Mammary epithelial cell (primary cell): ENCODE data around the gene BCO2.

Source experiments
- EZH2 ChIP-seq: IDR thresholded peaks from 2 replicates; pipeline ENCODE4 v1.6.1; 2012; ENCODE audit warnings: low read length, inconsistent platforms, borderline replicate concordance
- TF ChIP-seq, protein P1 (sequence below), 2 donors: IDR thresholded peaks in 1 of 2; conservative IDR thresholded peaks in 1 of 2; 2 replicates each; pipeline ENCODE4 v1.5.1; 2011 to 2012; ENCODE audit warnings: inconsistent platforms in 2 of 2, low read length in 2 of 2, mild to moderate bottlenecking in 2 of 2, control low read depth in 1 of 2, low read depth in 1 of 2; ENCODE audit not compliant: insufficient read depth in 1 of 2; ENCODE audit errors: extremely low read depth in 1 of 2

DNA sequence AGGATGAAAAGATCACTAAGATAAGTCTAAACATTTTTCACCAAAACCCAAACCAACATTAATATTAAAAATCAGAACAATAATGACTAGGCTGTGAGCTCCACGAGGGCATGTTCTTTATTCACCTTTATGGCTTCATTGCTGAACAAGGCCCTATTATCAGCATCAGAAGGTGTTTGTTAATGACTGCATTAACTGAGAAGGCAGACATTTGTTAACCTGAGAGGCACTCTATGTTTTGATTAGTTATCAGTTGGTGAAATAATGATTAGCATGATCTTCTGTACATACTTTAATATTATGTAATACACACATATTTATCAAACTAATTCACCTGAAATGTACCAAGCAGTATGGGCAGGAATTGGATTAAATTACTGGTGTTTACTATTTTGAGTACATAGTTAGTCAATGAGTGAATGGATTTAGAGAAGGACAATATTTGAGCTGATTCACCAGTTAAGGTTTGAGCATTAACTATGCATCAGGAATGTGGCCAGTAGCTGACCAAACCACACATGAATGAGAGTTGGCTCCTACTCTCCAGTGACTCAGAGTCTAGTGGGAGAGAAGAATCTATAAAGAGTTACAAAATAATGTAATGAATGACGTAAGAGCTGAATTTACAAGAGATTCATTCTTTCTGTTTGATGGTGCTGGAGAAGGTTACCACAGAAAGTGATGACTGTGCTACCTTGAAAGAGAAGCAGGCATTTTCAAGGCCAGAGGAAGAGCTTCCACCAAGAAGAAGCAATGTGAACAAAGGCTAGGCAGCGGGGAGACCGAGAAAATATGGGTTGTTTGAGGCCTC lies 18.2 kb upstream of the BCO2 start:
- no peak for TF ChIP-seq EZH2
- TF ChIP-seq, protein P1, sequence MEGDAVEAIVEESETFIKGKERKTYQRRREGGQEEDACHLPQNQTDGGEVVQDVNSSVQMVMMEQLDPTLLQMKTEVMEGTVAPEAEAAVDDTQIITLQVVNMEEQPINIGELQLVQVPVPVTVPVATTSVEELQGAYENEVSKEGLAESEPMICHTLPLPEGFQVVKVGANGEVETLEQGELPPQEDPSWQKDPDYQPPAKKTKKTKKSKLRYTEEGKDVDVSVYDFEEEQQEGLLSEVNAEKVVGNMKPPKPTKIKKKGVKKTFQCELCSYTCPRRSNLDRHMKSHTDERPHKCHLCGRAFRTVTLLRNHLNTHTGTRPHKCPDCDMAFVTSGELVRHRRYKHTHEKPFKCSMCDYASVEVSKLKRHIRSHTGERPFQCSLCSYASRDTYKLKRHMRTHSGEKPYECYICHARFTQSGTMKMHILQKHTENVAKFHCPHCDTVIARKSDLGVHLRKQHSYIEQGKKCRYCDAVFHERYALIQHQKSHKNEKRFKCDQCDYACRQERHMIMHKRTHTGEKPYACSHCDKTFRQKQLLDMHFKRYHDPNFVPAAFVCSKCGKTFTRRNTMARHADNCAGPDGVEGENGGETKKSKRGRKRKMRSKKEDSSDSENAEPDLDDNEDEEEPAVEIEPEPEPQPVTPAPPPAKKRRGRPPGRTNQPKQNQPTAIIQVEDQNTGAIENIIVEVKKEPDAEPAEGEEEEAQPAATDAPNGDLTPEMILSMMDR (conservative IDR thresholded peaks at IDR 0.05 in 1 of 2, IDR thresholded peaks at IDR 0.05 in 1 of 2; ENCODE audit: extremely low read depth in 1 of 2, insufficient read depth in 1 of 2, low read depth in 1 of 2, low read length in 2 of 2), result no peak
